ENCODE measurements around the gene ANKH.

The ANKH gene

GRCh38 chr5:14790911-14791310 lies 80.7 kb downstream of the ANKH start:
- no peak for DNase-seq (ENCODE audit: low read depth in 2 of 2)

- no peak for DNase-seq (ENCODE audit: low read depth in 2 of 2)
Observed at GRCh38 chr5:14790220-14790619, 81.4 kb downstream of the ANKH start.

GRCh38 chr5:14787801-14788579 lies 83.6 kb downstream of the ANKH start:
- DNase-seq (ENCODE audit: low read depth in 2 of 2): no peak

GRCh38 chr5:14783691-14784090 lies 87.9 kb downstream of the ANKH start:
- no peak for DNase-seq (ENCODE audit: low read depth in 2 of 2)

- no peak for DNase-seq (ENCODE audit: low read depth in 2 of 2)
Observed at GRCh38 chr5:14782591-14782990, 89.0 kb downstream of the ANKH start.

- no peak for DNase-seq (ENCODE audit: low read depth in 2 of 2)
Observed at GRCh38 chr5:14781106-14781505, 90.5 kb downstream of the ANKH start.

GRCh38 chr5:14779975-14780374 lies 91.6 kb downstream of the ANKH start:
- no peak for DNase-seq (ENCODE audit: low read depth in 2 of 2)

- DNase-seq (ENCODE audit: low read depth in 2 of 2): no peak
Observed at GRCh38 chr5:14778792-14779070, 92.8 kb downstream of the ANKH start.

- DNase-seq (ENCODE audit: low read depth in 2 of 2): no peak
Observed at GRCh38 chr5:14777932-14778791, 93.4 kb downstream of the ANKH start.

GRCh38 chr5:14777187-14777586 lies 94.4 kb downstream of the ANKH start:
- no peak for DNase-seq (ENCODE audit: low read depth in 2 of 2)

GRCh38 chr5:14776602-14777001 lies 95.0 kb downstream of the ANKH start:
- DNase-seq (ENCODE audit: low read depth in 2 of 2): no peak

GRCh38 chr5:14775857-14776256 lies 95.7 kb downstream of the ANKH start:
- no peak for DNase-seq (ENCODE audit: low read depth in 2 of 2)

GRCh38 chr5:14773588-14773987 lies 98.0 kb downstream of the ANKH start:
- DNase-seq (ENCODE audit: low read depth in 2 of 2): no peak

GRCh38 chr5:14771972-14772371 lies 99.6 kb downstream of the ANKH start:
- no peak for DNase-seq (ENCODE audit: low read depth in 2 of 2)

- DNase-seq (ENCODE audit: low read depth in 2 of 2): no peak
Observed at GRCh38 chr5:14771189-14771588, 100.4 kb downstream of the ANKH start.

GRCh38 chr5:14768508-14769365 lies 102.8 kb downstream of the ANKH start:
- DNase-seq (ENCODE audit: low read depth in 2 of 2): no peak

- no peak for DNase-seq (ENCODE audit: low read depth in 2 of 2)
Observed at GRCh38 chr5:14767735-14768507, 103.7 kb downstream of the ANKH start.

GRCh38 chr5:14767053-14767452 lies 104.5 kb downstream of the ANKH start:
- DNase-seq (ENCODE audit: low read depth in 2 of 2): no peak

GRCh38 chr5:14766584-14766983 lies 105.0 kb downstream of the ANKH start:
- DNase-seq (ENCODE audit: low read depth in 2 of 2): no peak

GRCh38 chr5:14765587-14765986 lies 106.0 kb downstream of the ANKH start:
- no peak for DNase-seq (ENCODE audit: low read depth in 2 of 2)

GRCh38 chr5:14762549-14763216 lies 108.9 kb downstream of the ANKH start:
- no peak for DNase-seq (ENCODE audit: low read depth in 2 of 2)

All from stimulated activated CD8-positive, alpha-beta memory T cell treated with anti-CD3 and anti-CD28 coated beads, Interleukin-2, amount 100 ng/mL, for 48 hours (primary cell).